GM12878 (cell line): Measurements from ENCODE around the gene AAGAB. TPM values are rescaled to one million over a fixed set of nuclear protein-coding genes. Genes with fewer than 3 reads are reported as not detected.
A peak's percentile ranks its signal among the peaks of the same experiment; 100 is the strongest.

Source experiments
- ATF7 ChIP-seq: fragments of 450-650 bp; IDR thresholded peaks from 2 replicates; pipeline ENCODE4 v1.6.1; 2016; ENCODE audit warnings: low read depth, mild to moderate bottlenecking
- BRCA1 ChIP-seq: IDR thresholded peaks from 2 replicates; pipeline ENCODE4 v1.6.1; 2011; ENCODE audit warnings: low read depth, low read length, improper control_type of control experiment
- CHD1 ChIP-seq: IDR thresholded peaks from 2 replicates; pipeline ENCODE4 v1.6.1; 2012; ENCODE audit warnings: low read depth, low read length, improper control_type of control experiment
- CHD2 ChIP-seq: IDR thresholded peaks from 2 replicates; pipeline ENCODE4 v1.6.1; 2011; ENCODE audit warnings: low read depth, low read length, improper control_type of control experiment, borderline replicate concordance
- FOXM1 ChIP-seq: IDR thresholded peaks from 2 replicates; pipeline ENCODE4 v1.6.1; 2012; ENCODE audit warnings: low read depth, mild to moderate bottlenecking, inconsistent platforms, low read length, moderate library complexity
- IKZF1 ChIP-seq: fragments of 450-650 bp; conservative IDR thresholded peaks from 2 replicates; pipeline ENCODE4 v1.6.1; 2017; ENCODE audit warnings: antibody characterized with exemption, mild to moderate bottlenecking
- NRF1 ChIP-seq: conservative IDR thresholded peaks from 2 replicates; pipeline ENCODE4 v1.6.1; 2011; ENCODE audit warnings: mild to moderate bottlenecking, low read depth, low read length, improper control_type of control experiment
- RAD21 ChIP-seq: IDR thresholded peaks from 2 replicates; pipeline ENCODE4 v1.6.1; 2011; ENCODE audit warnings: mild to moderate bottlenecking, low read depth, low read length, moderate library complexity; ENCODE audit not compliant: insufficient read depth
- RUNX3 ChIP-seq: IDR thresholded peaks from 2 replicates; pipeline ENCODE4 v1.6.1; 2012; ENCODE audit warnings: low read length, inconsistent platforms
- SMAD5 ChIP-seq: IDR thresholded peaks from 2 replicates; pipeline ENCODE4 v1.6.1; 2016; ENCODE audit warnings: antibody characterized with exemption, low read depth
- SMC3 ChIP-seq: IDR thresholded peaks from 2 replicates; pipeline ENCODE4 v1.6.1; 2011; ENCODE audit warnings: low read length, improper control_type of control experiment, borderline replicate concordance
- SPI1 ChIP-seq: IDR thresholded peaks from 2 replicates; pipeline ENCODE4 v1.6.1; 2011; ENCODE audit warnings: low read depth, mild to moderate bottlenecking, low read length, moderate library complexity, borderline replicate concordance; ENCODE audit not compliant: insufficient read depth
- STAT3 ChIP-seq: IDR thresholded peaks from 2 replicates; pipeline ENCODE4 v1.6.1; 2011; ENCODE audit warnings: low read depth, low read length, improper control_type of control experiment
- ZNF384 ChIP-seq: IDR thresholded peaks from 2 replicates; pipeline ENCODE4 v1.6.1; 2012; ENCODE audit warnings: low read depth, mild to moderate bottlenecking, low read length, improper control_type of control experiment, borderline replicate concordance
- polyA plus RNA-seq, 11 experiments: library from polyadenylated mRNA; depleted of rRNA in 4 of 11; unstranded in 6 of 11; stranded (reverse) in 5 of 11; fragments of >200 nt; fragmentation: Nextera tagmentation in 4 of 11; fragmentation: Illumina TruSeq in 1 of 11; extraction: Ambion mirVana in 4 of 11; extraction: Trizol in 1 of 11; gene quantifications; 1 replicate in 1 of 11; 2 replicates in 10 of 11; pipeline versions ENCODE4 v1.2.1 to v1.2.3, GENCODE V29; 2011 to 2016; ENCODE audit warnings: inconsistent platforms in 2 of 11, missing spikeins in 2 of 11, low read depth in 1 of 11
- total RNA-seq, 4 experiments: library from RNA; depleted of rRNA in 3 of 4; stranded (reverse); fragments of >200 nt in 3 of 4; fragmentation: Illumina TruSeq in 1 of 4; extraction: Trizol in 1 of 4; gene quantifications; 2 replicates each; pipeline versions ENCODE4 v1.2.1 to v1.2.3, GENCODE V29; 2013 to 2021
- TF ChIP-seq, protein P1 (sequence below): IDR thresholded peaks from 2 replicates; pipeline ENCODE4 v1.6.1; 2012; ENCODE audit warnings: improper control_type of control experiment, low read depth, low read length; ENCODE audit not compliant: insufficient replicate concordance
- TF ChIP-seq, protein P2 (sequence below), 3 experiments: IDR thresholded peaks in 2 of 3; conservative IDR thresholded peaks in 1 of 3; 2 replicates each; pipeline ENCODE4 v1.5.1; 2011; ENCODE audit warnings: low read depth in 3 of 3, low read length in 3 of 3, mild to moderate bottlenecking in 3 of 3, control low read depth in 2 of 3, moderate library complexity in 2 of 3, inconsistent platforms in 1 of 3, mixed read lengths in 1 of 3; ENCODE audit not compliant: control insufficient read depth in 2 of 3, insufficient read depth in 1 of 3; ENCODE audit errors: extremely low read depth in 1 of 3
- TF ChIP-seq, protein P3 (sequence below): fragments of 450-650 bp; formaldehyde crosslinking; IDR thresholded peaks from 2 replicates; pipeline ENCODE4 v1.4.0; 2020; ENCODE audit warnings: mild to moderate bottlenecking, moderate library complexity

The AAGAB gene
- total and polyA plus RNA-seq, 10 of the 15 experiments (the other 5 are each of a cell fraction or from before 2014, with no cell fraction given): 11.4 to 62.3 (median 38.0) TPM

DNA sequence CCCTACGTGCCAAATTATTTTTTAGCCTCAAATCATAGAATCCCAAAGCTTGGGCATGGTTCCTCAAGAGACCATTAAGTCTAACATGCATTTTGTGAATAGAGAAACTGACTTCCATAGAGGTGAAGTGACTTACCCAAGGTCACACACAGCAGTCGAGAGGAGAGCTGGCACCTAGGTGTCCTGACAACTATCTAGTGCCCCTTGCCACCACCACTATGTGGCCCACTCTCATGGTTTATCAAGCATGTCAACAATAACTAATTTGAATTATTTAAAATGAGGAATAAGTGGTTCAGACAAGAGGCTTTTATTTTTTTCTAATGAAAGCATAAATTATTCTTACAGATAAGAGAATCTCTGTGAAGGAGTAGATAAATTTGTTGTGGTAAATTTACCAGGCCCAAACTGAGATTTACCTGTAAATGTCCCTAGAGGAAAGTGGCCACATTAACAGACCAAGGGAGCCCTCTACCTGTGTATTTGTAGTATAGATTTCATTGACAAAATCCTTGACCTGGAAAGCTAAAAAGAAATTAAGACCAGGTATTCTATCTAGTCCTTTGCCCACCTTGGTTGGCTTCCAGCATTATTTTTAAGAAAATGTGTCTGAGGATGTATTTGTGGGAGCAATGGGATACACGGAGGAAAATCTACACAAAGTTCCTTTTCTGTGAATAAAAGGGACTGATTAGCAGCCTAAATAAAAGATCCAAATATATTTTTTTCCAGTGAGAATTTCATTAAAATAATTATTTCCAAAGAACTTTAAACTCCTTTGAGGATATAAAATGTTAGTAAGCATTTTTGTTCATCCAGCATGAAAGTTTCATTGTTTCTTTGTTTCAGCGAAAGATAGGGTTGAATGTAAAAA, 49.3 kb upstream of the AAGAB start (continued):
- TF ChIP-seq, protein P1, sequence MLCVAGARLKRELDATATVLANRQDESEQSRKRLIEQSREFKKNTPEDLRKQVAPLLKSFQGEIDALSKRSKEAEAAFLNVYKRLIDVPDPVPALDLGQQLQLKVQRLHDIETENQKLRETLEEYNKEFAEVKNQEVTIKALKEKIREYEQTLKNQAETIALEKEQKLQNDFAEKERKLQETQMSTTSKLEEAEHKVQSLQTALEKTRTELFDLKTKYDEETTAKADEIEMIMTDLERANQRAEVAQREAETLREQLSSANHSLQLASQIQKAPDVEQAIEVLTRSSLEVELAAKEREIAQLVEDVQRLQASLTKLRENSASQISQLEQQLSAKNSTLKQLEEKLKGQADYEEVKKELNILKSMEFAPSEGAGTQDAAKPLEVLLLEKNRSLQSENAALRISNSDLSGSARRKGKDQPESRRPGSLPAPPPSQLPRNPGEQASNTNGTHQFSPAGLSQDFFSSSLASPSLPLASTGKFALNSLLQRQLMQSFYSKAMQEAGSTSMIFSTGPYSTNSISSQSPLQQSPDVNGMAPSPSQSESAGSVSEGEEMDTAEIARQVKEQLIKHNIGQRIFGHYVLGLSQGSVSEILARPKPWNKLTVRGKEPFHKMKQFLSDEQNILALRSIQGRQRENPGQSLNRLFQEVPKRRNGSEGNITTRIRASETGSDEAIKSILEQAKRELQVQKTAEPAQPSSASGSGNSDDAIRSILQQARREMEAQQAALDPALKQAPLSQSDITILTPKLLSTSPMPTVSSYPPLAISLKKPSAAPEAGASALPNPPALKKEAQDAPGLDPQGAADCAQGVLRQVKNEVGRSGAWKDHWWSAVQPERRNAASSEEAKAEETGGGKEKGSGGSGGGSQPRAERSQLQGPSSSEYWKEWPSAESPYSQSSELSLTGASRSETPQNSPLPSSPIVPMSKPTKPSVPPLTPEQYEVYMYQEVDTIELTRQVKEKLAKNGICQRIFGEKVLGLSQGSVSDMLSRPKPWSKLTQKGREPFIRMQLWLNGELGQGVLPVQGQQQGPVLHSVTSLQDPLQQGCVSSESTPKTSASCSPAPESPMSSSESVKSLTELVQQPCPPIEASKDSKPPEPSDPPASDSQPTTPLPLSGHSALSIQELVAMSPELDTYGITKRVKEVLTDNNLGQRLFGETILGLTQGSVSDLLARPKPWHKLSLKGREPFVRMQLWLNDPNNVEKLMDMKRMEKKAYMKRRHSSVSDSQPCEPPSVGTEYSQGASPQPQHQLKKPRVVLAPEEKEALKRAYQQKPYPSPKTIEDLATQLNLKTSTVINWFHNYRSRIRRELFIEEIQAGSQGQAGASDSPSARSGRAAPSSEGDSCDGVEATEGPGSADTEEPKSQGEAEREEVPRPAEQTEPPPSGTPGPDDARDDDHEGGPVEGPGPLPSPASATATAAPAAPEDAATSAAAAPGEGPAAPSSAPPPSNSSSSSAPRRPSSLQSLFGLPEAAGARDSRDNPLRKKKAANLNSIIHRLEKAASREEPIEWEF: no peak
- TF ChIP-seq, protein P2, sequence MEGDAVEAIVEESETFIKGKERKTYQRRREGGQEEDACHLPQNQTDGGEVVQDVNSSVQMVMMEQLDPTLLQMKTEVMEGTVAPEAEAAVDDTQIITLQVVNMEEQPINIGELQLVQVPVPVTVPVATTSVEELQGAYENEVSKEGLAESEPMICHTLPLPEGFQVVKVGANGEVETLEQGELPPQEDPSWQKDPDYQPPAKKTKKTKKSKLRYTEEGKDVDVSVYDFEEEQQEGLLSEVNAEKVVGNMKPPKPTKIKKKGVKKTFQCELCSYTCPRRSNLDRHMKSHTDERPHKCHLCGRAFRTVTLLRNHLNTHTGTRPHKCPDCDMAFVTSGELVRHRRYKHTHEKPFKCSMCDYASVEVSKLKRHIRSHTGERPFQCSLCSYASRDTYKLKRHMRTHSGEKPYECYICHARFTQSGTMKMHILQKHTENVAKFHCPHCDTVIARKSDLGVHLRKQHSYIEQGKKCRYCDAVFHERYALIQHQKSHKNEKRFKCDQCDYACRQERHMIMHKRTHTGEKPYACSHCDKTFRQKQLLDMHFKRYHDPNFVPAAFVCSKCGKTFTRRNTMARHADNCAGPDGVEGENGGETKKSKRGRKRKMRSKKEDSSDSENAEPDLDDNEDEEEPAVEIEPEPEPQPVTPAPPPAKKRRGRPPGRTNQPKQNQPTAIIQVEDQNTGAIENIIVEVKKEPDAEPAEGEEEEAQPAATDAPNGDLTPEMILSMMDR (IDR thresholded peaks at IDR 0.05 in 2 of 3, conservative IDR thresholded peaks at IDR 0.05 in 1 of 3; ENCODE audit: control insufficient read depth in 2 of 3, extremely low read depth in 1 of 3, insufficient read depth in 1 of 3, low read depth in 3 of 3, low read length in 3 of 3): peak; percentile 38 to 68 (median 46); a peak in 5 of 6 replicates
- TF ChIP-seq IKZF1: no peak
- TF ChIP-seq ZNF384: no peak
- TF ChIP-seq NRF1: no peak
- no peak for TF ChIP-seq RUNX3
- TF ChIP-seq, protein P3, sequence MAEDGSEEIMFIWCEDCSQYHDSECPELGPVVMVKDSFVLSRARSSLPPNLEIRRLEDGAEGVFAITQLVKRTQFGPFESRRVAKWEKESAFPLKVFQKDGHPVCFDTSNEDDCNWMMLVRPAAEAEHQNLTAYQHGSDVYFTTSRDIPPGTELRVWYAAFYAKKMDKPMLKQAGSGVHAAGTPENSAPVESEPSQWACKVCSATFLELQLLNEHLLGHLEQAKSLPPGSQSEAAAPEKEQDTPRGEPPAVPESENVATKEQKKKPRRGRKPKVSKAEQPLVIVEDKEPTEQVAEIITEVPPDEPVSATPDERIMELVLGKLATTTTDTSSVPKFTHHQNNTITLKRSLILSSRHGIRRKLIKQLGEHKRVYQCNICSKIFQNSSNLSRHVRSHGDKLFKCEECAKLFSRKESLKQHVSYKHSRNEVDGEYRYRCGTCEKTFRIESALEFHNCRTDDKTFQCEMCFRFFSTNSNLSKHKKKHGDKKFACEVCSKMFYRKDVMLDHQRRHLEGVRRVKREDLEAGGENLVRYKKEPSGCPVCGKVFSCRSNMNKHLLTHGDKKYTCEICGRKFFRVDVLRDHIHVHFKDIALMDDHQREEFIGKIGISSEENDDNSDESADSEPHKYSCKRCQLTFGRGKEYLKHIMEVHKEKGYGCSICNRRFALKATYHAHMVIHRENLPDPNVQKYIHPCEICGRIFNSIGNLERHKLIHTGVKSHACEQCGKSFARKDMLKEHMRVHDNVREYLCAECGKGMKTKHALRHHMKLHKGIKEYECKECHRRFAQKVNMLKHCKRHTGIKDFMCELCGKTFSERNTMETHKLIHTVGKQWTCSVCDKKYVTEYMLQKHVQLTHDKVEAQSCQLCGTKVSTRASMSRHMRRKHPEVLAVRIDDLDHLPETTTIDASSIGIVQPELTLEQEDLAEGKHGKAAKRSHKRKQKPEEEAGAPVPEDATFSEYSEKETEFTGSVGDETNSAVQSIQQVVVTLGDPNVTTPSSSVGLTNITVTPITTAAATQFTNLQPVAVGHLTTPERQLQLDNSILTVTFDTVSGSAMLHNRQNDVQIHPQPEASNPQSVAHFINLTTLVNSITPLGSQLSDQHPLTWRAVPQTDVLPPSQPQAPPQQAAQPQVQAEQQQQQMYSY: no peak
- peak; percentile 97 for TF ChIP-seq SMC3
- no peak for TF ChIP-seq BRCA1
- TF ChIP-seq STAT3: no peak
- no peak for TF ChIP-seq CHD1
- TF ChIP-seq CHD2: no peak
- peak; percentile 94 for TF ChIP-seq RAD21
- no peak for TF ChIP-seq ATF7
- TF ChIP-seq SPI1: no peak
- no peak for TF ChIP-seq FOXM1
- no peak for TF ChIP-seq SMAD5
